GM19467 (cell line): ENCODE results near the gene SPACA4.
"Not testable (repeated sequence)": the region's sequence is repeated elsewhere in the genome, so short reads cannot be mapped to it uniquely, and the experiment has no call there.

Source experiments
- ATAC-seq: cut with Tn5 transposase; IDR thresholded peaks from one replicate; pipeline ENCODE4 v1.9.1; 2021; ENCODE audit warnings: mild to moderate bottlenecking, moderate library complexity; ENCODE audit not compliant: unreplicated experiment

The SPACA4 gene

DNA sequence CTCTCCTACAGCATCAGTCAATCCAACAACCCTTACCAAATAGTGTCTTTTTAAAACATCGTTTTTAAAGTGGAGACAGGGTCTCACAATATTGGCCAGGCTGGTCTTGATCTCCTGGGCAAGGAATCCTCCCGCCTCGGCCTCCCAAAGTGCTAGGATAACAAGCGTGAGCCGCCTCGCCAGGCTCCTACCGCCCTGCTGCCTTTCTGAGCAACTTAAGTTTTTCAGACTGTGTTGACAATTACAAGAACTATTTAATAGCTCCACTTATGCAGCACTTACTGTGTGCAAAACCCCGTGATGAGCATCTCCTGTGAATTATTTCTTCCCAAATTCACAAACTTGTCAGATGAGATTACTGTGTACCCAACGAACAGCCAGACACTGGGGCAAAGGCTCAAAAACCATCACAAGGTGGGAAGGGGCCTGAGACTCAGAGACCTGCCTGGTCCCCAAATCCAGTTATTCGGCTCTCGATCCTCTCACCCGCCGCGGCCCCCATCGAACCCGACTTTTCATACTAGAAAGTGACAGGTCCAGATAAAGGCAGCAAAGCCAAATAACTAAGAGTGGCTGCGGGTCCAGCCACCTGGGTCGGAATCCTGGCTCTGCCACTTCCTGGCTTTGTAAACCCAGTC, 11.9 kb downstream of the SPACA4 start:
- ATAC-seq: no peak

DNA sequence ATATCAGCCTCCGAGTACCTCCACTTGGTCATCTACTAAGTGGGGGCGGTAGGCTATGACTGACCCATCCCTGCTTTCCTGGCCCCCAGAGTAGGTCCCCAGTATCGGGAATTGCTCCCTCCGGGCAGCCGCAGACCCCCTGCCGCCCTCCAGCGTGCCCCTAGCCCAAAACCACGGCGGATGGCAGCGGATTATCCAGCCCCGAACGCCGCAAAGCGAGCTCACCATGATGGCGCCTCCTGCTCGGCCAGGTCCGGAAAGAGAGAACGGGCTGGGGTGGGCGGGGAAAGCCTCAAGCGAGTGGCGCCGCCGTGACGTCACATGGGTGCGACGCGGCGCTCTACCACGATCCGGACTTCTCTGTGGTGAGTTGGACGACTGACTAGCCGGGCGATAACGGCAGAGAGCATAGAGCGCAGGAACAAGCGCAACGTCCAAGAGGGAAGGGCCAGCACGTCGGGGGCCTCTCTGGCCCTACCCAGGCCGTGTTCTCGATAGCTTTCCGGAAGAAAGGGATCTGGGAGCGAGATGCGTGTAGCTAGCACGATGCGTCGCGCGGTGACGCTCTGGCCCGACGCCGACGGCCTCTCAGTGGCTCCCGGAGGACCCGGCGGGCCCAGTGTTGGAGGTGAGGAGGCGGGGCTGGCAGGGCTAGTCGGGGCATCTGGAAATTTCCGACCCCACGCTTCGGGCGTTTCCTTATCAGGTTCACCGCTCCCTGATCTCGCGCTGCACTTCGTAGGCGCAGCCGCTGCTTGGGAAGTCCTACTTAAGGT, 12.6 kb downstream of the SPACA4 start, which contains the start of the genes RPL18 and SPHK2:
Gene RPL18 (minus strand): TSS at position 263 of the 776 bp plus-strand sequence. CDS start 35 bp downstream, at position 228.
Gene SPHK2 (plus strand): TSS at position 591 of the 776 bp plus-strand sequence. CDS start 1,009 bp downstream, outside the sequence.
- peak; percentile 71 for ATAC-seq

DNA sequence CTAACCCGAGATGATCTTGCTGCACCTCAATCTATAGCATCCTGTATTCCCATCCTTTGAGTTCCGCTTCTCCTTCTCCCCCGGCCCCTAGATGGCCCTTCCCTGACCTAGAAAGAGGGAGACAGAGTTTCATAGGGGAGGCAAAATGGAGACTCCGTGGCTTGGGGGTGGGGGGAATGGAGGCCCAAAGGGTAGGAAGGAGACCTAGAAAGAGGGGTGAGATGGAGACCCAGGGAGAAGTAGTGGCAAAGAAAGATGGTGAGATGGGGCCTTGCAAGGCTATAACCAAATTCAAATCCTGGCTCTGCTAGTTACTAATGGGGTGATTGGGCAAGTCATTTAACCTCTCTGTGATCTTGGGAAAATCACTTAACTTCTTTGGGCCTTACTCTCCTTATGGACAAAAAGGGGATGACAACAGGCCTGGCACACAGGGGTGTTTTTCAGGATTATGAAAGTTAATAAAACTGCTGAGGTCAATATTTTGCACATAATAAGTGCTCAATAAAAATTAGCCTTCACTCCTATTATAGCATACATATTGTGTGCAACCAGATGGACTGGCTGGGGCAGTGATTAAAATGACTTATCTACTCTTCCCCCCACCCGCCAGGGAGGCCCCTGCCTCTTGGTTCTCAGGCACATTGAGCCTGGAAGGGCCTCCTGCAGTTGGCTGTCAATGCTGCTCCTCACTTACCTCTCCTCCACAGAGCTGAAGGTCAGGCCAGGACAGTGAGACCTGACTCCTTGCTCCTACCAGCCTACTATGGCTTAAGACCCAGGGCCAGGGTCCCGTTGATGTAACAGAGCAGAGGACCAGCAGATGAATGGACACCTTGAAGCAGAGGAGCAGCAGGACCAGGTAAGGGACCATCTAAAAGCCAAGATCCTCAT, 13.4 kb downstream of the SPACA4 start:
- no peak for ATAC-seq

DNA sequence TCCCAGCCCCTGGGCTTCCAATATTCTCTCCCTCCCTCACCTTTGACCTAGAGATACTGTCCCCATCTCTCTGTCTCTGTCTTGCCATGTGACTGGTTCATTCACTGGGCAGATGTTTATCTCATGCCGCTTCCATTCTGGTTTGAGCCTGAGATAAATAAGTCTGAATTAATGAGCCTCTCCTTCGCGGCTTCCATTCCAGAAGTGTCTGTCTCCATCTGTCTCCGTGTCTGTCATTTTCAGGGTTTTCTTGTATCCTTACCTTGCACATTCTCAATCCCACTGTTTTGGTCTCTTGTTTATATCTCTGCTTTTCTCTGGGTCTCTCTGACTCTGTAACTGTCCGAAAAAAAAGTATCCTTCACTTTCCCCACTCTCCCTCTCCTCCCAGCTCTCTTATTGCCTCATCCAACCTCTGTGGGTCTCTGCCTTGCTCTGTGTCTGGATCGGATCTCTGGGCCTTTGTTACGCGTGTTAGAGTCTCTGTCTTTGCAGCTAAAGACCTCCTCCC, 17.1 kb downstream of the SPACA4 start:
- no peak for ATAC-seq

DNA sequence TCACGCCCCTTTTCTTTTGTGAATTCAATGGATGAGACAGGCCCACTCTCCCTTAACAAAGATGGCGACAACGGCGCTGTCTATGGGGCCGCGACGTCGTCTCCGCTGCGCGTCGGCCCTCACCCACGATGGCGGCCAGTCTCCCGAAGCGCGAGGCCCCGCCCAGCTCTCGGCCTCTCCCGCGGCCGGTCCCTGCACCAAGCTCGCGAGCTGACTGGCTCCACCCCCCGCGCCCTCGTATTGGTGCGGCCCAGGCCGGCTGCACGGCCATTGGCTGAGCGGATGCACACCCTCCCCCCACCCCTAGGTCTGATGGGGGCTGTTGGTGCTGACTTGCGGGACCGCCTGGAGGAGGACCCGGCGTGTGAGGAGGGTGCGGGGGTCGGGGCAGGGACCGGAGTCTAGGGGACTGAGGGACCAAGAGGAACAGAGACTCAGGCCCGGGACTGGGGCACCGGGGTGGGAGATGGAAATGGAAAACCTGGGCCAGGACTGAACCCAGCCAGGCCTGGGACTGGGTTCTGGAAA, 17.6 kb downstream of the SPACA4 start:
- ATAC-seq: peak; percentile 54

DNA sequence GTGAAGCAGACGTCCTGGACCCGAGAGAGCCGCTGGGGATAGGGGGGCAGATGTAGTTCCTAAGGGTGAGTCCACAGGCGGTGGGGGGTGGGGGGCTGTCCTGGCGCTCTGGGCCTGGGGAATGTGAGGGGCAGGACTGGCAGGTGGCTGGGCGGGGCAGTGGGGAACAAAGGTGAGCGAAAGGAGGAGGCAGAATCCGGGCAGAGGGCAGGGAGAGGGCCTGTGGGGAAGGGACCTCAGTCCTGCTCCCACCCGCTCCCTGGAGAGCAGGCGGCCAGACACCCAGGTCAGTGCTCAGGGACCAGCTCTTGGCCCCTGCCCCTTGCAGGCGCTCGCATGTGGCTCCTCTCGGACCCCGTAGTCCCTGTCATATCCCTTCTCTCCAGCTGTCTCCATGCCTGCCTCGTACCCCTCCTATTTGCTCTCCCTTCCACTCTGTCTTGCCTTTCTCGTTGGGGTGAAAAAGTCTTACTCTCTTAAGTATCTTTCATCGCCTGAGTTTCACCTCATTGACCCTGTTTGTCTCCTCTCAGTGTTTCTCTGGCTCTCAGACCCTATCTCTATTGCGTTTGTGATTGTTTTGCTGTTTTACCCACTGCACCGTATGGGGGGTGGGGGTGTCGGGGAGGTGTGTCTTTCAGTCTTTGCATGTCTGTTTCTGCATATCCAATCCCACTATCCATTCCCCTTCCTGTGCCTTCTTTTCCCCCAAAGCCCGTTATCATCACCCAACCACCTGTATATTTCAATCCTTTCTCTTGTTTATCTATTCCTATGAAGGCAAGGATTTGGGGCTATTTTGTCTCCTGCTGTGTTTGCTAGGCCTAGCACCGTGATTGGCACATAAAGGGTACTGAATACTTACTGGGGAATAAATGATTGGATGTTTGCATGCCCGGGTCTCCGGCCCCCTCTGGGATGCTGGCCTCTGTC, 18.5 kb downstream of the SPACA4 start:
- ATAC-seq: no peak

DNA sequence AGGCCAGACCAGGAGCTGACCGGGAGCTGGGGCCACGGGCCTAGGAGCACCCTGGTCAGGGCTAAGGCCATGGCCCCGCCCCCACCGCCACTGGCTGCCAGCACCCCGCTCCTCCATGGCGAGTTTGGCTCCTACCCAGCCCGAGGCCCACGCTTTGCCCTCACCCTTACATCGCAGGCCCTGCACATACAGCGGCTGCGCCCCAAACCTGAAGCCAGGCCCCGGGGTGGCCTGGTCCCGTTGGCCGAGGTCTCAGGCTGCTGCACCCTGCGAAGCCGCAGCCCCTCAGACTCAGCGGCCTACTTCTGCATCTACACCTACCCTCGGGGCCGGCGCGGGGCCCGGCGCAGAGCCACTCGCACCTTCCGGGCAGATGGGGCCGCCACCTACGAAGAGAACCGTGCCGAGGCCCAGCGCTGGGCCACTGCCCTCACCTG, 19.4 kb downstream of the SPACA4 start:
- no peak for ATAC-seq

DNA sequence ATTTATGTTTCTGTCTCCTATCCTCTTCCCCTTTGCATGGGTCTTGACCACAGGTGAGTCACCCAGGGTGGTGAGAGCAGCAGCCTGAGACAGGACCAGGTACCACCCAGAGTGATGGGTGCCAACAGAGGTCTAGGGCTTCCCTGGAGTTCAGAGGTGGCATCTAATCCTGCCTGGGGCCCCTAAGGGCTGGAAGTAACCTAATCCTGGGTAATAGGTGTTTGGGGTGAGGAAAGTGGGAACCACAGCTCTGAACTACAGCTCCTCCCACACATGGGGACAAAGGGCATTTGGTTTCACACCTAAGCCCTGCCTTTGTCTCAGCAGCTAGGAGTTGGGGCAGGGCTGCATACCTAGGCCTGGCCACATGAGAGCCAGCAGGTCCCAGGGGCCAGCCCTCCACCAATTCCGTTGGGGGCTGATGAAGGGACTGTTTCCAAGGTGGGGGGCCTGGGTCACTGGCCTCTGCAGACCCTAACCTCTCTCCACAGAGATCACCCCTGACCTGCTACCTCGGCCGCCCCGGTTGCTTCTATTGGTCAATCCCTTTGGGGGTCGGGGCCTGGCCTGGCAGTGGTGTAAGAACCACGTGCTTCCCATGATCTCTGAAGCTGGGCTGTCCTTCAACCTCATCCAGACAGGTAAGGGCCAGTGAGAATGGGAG, 20.8 kb downstream of the SPACA4 start:
- ATAC-seq: no peak

DNA sequence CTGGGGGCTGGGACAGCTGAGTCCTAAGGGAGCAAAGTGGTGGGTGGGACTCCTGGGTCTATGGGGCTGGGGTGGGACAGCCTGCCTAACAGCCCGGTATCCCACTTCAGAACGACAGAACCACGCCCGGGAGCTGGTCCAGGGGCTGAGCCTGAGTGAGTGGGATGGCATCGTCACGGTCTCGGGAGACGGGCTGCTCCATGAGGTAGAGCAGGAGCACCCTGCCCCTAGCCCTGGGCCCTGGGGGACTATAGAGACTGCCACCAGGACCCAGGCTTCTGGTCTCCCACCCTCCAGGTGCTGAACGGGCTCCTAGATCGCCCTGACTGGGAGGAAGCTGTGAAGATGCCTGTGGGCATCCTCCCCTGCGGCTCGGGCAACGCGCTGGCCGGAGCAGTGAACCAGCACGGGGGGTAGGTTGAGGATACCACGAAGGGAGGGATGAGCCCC, 21.3 kb downstream of the SPACA4 start:
- no peak for ATAC-seq

DNA sequence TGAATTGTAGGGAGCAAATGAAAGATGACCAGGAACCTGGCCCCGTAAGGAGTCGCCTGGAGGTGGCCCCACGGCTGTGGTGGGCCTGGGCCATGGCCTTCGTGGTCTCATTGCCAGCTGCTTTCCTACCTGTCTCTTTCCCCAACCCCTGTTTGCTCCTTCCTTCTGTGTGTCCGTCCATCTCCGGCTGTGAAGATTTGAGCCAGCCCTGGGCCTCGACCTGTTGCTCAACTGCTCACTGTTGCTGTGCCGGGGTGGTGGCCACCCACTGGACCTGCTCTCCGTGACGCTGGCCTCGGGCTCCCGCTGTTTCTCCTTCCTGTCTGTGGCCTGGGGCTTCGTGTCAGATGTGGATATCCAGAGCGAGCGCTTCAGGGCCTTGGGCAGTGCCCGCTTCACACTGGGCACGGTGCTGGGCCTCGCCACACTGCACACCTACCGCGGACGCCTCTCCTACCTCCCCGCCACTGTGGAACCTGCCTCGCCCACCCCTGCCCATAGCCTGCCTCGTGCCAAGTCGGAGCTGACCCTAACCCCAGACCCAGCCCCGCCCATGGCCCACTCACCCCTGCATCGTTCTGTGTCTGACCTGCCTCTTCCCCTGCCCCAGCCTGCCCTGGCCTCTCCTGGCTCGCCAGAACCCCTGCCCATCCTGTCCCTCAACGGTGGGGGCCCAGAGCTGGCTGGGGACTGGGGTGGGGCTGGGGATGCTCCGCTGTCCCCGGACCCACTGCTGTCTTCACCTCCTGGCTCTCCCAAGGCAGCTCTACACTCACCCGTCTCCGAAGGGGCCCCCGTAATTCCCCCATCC, 22.1 kb downstream of the SPACA4 start:
- ATAC-seq: no peak

DNA sequence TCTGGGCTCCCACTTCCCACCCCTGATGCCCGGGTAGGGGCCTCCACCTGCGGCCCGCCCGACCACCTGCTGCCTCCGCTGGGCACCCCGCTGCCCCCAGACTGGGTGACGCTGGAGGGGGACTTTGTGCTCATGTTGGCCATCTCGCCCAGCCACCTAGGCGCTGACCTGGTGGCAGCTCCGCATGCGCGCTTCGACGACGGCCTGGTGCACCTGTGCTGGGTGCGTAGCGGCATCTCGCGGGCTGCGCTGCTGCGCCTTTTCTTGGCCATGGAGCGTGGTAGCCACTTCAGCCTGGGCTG, 22.7 kb downstream of the SPACA4 start:
- ATAC-seq: no peak

DNA sequence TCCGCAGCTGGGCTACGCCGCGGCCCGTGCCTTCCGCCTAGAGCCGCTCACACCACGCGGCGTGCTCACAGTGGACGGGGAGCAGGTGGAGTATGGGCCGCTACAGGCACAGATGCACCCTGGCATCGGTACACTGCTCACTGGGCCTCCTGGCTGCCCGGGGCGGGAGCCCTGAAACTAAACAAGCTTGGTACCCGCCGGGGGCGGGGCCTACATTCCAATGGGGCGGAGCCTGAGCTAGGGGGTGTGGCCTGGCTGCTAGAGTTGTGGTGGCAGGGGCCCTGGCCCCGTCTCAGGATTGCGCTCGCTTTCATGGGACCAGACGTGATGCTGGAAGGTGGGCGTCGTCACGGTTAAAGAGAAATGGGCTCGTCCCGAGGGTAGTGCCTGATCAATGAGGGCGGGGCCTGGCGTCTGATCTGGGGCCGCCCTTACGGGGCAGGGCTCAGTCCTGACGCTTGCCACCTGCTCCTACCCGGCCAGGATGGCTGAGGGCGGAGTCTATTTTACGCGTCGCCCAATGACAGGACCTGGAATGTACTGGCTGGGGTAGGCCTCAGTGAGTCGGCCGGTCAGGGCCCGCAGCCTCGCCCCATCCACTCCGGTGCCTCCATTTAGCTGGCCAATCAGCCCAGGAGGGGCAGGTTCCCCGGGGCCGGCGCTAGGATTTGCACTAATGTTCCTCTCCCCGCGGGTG, 23.2 kb downstream of the SPACA4 start:
- ATAC-seq: no peak

DNA sequence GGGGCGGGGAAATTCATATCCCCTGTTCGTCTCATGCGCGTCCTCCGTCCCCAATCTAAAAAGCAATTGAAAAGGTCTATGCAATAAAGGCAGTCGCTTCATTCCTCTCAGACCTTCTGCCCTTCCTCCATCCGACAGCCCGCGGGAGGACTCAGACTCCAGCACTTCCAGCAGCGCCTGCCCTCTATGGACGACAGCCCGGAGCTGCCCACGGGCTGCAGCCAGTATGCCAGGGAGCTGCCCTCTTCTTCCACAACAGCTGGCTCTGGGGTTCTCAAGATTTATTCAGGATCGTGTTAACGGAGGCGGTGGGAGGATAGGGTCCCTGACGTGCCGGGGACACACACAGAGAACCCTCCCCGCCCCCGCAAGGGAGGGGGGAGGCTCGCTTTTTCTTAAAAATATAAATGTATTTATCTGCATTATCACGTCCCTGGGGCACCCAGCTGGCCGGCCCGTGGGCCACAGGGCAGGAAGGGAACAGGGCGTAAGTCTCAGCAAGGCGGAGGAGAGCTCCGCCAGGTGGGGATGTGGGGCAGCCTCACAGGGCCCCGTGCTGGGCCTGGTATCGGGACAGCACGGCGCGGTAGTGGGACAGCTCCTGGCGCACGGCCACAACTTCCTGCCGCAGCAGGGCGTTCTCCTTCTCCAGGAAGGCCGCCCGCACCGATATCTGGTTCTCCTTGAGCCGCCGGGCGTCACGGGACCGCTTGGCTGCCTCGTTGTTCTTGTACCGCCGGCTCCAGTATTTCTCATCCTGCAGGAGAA, 23.9 kb downstream of the SPACA4 start:
- ATAC-seq: no peak

DNA sequence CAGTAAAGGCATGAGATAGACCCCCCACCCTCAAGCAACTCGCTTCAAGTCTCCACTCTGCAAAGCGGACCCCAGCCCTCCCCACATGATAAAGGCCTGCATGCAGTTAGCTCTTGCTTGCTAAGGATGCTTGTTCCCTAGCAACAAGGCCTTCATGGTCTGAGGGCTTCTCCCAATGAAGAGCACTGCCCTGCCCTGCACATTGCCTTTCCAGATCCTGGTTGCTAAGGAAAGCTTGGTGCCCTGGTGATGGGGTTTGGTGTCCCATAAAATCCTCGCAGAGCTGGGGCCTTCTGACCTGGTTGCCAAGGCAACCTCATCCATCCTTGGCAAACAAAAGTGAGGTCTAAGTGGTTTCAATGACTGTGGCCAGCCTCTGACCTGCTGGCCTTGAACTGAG, 24.7 kb downstream of the SPACA4 start:
- no peak for ATAC-seq

DNA sequence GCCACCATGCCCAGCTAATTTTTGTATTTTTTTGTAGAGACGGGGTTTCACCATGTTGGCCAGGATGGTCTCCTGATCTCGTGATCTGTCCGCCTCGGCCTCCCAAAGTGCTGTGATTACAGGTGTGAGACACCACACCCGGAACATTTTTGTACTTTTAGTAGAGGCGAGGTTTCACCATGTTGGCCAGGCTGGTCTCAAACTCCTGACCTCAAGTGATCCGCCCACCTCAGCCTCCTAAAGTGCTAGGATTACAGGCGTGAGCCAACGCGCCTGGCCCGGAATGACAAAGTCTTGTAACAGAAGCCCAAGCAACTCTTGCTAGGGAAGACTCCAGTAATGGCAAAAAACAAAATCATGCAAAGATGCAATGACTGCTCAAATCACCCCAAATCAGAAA, 25.7 kb downstream of the SPACA4 start:
- ATAC-seq: not testable (repeated sequence)

DNA sequence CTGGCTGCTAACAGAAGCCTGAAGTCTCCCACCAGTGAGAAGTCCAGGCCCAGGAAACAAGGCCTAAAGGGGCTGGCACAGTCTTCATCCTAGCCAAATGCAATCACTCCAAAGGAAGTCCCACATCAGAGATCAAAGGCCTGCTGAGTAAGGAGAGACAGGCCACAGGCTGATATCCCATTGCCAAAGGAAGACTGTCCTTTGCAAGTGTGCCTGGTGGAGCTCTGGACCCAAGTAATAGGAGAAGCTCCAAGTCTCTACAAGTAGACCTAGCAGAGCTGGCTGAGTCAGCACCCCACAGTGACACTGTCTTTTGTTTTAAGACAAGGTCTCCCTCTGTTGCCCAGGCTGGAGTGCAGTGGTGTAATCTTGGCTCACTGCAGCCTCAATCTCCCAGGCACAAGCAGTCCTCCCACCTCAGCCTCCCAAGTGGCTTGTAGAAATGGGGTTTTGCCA, 26.2 kb downstream of the SPACA4 start:
- no peak for ATAC-seq
